H4 (cell line): ENCODE results near the gene SEZ6L2. TPM values are rescaled to one million over a fixed set of nuclear protein-coding genes. Genes with fewer than 3 reads are reported as not detected.
"Not testable (repeated sequence)": the region's sequence is repeated elsewhere in the genome, so short reads cannot be mapped to it uniquely, and the experiment has no call there.

Source experiments
- DNase-seq: peaks from one replicate; pipeline ENCODE4 v3.0.0-alpha.2; 2015; ENCODE audit warnings: low spot score
- total RNA-seq: library from RNA; depleted of rRNA; stranded (reverse); fragments of >200 nt; shearing (Covaris generic); gene quantifications from 2 replicates; pipeline ENCODE4 v1.2.3, GENCODE V29; 2014

Gene SEZ6L2
- total RNA-seq, 1 experiment from 2014 or later, result 6.8 TPM

- DNase-seq, result no peak
Measured at GRCh38 chr16:29857133-29857760, 42.1 kb downstream of the SEZ6L2 start.

GRCh38 chr16:29854520-29855100, 44.7 kb downstream of the SEZ6L2 start:
- no peak for DNase-seq

GRCh38 chr16:29852654-29853053, 46.7 kb downstream of the SEZ6L2 start:
- DNase-seq, result no peak

- DNase-seq, result no peak
Measured at GRCh38 chr16:29850998-29851397, 48.4 kb downstream of the SEZ6L2 start.

- DNase-seq, result no peak
Measured at GRCh38 chr16:29849505-29849904, 49.8 kb downstream of the SEZ6L2 start.

- DNase-seq, result peak; percentile 29
Measured at GRCh38 chr16:29848420-29849297, 50.7 kb downstream of the SEZ6L2 start.

GRCh38 chr16:29845656-29846055, 53.7 kb downstream of the SEZ6L2 start:
- no peak for DNase-seq

- DNase-seq, result no peak
Measured at GRCh38 chr16:29844575-29845331, 54.6 kb downstream of the SEZ6L2 start.

- no peak for DNase-seq
Measured at GRCh38 chr16:29843931-29844330, 55.4 kb downstream of the SEZ6L2 start.

GRCh38 chr16:29842732-29843346, 56.5 kb downstream of the SEZ6L2 start:
- no peak for DNase-seq

- no peak for DNase-seq
Measured at GRCh38 chr16:29841631-29842030, 57.7 kb downstream of the SEZ6L2 start.

GRCh38 chr16:29840240-29840639, 59.1 kb downstream of the SEZ6L2 start:
- no peak for DNase-seq

- DNase-seq, result no peak
Measured at GRCh38 chr16:29839822-29840221, 59.5 kb downstream of the SEZ6L2 start.

- no peak for DNase-seq
Measured at GRCh38 chr16:29837841-29838240, 61.5 kb downstream of the SEZ6L2 start.

GRCh38 chr16:29836623-29837022, 62.7 kb downstream of the SEZ6L2 start:
- DNase-seq, result no peak

- no peak for DNase-seq
Measured at GRCh38 chr16:29835926-29836325, 63.4 kb downstream of the SEZ6L2 start.

GRCh38 chr16:29834079-29834478, 65.3 kb downstream of the SEZ6L2 start:
- DNase-seq, result no peak

- DNase-seq, result not testable (repeated sequence)
Measured at GRCh38 chr16:29833219-29833618, 66.1 kb downstream of the SEZ6L2 start.

GRCh38 chr16:29831490-29831889, 67.9 kb downstream of the SEZ6L2 start:
- DNase-seq, result no peak

- no peak for DNase-seq
Measured at GRCh38 chr16:29830774-29831173, 68.6 kb downstream of the SEZ6L2 start.

GRCh38 chr16:29826342-29826695, 73.0 kb downstream of the SEZ6L2 start:
- DNase-seq, result no peak
